NAMALWA (cell line): Measurements from ENCODE around the gene HYLS1.
"Not testable (repeated sequence)": the region's sequence is repeated elsewhere in the genome, so short reads cannot be mapped to it uniquely, and the experiment has no call there.

ENCODE experiments used
- DNase-seq: peaks from one replicate; pipeline ENCODE4 v3.0.0-alpha.2; 2015; ENCODE audit warnings: low spot score

Gene HYLS1

DNA sequence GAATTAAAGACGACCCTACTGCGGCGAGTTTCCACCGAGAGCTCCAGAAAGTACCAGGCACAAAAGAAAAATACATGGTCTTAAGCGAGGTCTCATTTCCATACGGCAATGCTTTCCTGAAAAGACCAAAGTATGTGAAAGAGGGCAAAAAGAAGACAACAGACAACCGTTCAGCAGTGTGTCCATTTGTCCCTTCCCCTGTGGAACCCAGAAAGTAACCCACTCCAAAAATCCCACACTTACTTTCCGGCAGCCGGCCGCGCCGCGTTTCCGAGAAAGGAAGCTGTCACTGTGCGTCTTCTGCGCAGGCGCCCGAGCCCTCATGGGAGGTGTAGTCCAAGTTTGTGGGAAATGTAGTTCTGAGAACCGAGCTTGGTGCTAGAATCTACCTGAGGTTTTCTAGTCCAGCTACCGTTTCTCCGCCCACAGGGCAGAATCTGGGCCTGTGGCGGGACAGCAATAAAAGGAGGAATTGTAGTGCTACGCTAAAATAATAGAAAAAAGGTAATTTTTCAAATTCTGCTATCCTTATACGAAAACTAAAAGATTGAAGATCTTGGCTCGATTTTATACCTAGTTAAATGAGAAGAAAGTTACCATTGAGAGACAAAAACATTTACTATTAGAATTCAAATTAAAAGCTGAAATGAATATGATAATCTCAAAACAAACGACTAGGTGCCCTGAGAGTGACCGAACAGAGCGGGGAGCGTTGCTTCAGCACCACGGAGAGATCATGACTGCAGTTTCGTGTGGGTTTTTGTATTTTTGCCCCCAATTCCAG lies 15.7 kb downstream of the HYLS1 start, which contains the start of gene PUS3:
Gene PUS3, minus strand, starts transcription at position 280 of the 784 bp plus-strand sequence. CDS start 6,922 bp downstream, outside the sequence.
- DNase-seq: peak; percentile 88

DNA sequence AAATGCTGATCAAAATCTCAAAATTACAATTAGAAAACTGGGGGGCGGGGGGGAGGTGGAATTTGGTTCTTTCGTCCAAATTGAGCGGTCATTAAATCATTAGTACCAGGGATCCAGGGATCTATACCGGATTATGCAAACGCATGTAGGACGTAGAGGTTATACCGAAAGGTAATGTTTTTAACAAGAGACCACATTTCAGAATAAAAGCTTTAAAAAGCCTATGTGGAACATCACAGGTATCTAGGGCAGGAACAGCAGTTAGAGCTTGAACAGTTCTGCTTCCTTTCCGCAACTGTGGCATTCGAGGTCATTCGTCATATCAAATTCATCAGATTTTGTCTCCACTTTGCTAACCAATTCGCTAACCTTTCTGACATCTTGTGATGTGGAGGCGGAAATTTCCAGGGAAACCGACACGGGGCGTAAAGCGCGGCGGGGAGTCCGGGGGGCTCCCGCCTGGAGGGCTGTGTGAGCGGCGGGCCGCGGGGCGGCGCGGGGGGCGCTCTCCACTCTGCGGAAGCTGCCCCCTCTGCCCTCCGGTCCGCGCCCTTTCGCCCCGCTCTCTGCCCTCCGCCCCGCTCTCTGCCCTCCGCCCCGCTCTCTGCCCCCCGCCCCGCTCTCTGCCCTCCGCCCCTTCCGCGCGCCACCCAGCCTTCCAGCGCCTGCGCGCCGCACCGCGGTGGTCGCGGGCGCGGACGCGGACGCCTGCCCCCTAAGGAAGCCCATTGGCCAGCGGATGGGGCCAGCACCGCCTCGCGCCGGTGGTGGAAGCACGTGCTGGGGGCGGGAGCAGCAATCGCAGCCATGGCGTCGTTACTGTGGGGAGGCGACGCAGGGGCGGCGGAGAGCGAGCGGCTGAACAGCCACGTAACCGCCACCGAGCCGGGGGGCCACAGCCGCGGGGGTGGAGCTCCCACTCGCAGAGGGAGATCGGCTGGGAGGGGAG lies 16.5 kb downstream of the HYLS1 start, which contains the start of gene DDX25:
Gene DDX25, plus strand, starts transcription at position 798 of the 949 bp plus-strand sequence. Its CDS starts 10 bp downstream, at position 808.
- DNase-seq: no peak

DNA sequence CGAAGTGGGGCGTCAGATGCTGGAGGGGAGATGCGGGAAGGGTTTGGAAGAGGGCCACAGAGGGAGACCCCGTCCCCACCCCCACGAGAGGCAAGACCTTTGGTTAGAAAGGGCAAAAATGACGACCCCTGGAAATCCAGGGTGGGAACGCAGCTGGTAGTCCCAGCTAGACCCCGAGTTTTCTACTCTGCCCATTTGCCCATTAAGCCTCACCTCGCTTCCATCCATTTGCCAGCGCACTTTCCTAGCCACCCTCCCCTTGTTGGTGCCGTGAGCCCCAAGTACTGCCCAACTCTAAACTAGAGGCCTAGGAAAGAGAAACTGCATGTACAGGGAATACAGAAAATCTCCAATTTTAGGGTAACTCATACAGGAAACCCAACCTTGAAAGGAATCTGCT lies 17.2 kb downstream of the HYLS1 start:
- DNase-seq: no peak

DNA sequence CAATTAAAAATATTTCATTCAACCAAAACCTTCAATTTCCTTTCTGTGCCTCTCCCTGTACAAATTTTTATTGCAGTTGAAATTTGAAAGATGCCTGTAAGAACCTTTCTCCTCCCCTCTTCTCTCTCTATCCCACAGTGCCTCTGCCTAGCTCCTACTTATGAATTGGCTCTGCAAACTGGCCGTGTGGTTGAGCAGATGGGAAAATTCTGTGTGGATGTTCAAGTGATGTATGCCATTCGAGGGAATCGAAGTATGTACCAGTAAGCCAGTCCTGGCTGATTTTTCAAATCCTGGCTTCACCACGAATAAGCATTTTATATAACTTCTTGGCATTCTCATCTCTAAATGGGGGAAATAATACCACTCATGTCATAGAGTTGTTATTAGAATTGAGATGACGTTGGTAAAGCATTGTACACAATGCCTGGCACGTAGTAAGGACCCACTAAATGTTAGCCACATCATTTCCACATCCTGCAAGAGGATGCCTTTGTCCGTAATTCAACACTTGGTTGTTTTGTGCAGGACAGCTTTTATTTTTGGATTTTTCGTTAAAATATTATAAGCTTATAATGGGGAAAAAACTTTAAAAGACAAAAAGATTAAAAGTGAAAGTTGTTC lies 22.9 kb downstream of the HYLS1 start:
- no peak for DNase-seq

DNA sequence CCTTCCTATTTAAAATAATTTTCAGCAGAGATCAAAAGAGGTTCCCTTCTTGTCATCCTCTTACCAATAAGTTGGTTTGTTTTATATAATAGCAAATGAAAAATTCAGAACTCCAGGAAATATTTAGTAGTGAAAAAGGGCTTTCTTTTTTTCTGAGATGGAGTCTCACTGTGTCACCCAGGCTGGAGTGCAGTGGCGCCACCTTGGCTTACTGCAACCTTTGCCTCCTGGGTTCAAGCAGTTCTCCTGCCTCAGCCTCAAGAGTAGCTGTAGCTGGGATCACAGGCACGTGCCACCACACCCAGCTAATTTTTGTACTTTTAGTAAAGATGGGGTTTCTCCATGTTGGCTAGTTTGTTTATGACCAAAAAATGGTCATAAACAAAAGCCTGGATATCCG lies 27.1 kb downstream of the HYLS1 start:
- not testable (repeated sequence) for DNase-seq

DNA sequence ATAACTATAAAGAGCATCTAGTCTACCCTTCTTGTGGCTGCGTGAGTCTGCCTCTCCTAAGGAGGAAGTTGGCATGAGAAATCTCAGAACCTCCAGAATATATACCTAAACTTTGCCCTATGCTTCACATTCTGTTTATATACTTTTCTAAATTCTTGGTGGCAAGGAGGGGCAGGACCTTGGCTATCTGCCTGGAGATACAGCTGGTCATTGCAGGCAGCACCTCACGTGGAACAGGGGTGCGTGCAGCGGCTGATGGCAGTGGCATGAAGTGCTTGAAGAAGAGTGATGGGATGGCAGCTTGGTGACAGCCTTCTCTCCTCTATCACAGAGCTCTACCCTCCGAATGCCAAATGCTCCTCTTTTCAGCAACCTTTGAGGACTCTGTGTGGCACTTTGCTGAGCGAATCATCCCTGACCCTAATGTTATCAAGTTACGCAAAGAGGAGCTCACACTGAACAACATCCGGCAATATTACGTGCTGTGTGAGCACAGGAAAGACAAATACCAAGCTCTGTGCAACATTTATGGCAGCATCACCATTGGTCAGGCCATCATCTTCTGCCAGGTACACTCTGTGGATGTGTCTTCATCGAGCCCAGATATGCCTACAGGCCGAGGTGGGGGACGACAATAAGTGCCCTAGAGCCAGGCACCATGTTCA lies 29.3 kb downstream of the HYLS1 start:
- no peak for DNase-seq

DNA sequence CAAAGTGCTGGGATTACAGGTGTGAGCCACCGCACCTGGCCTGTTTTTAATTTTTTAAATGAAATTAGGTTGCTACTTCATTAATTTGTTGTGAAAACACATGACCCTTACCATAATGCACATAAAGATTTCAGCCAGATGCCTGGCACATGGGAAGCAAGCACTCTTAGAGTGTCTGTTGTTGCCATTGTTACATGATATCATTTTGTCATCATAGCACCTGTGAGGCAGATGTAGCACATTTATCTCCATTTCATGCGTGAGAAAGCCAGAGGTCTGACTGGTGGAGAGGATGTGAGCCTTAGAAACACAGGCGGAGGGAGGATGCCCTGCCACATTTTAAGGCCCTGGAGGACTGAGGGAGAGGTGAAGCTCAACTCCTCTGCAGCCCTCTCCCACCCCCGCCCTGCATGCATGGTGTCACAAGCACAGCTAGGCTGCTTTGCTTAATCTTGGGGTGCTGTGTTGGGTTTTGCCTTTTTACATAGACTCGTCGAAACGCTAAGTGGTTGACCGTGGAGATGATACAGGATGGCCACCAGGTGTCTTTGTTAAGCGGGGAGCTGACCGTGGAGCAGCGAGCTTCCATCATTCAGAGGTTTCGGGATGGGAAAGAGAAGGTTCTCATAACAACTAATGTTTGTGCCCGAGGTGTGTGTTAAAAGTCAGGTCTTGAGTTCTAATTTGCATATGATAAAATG lies 30.8 kb downstream of the HYLS1 start:
- DNase-seq: no peak

DNA sequence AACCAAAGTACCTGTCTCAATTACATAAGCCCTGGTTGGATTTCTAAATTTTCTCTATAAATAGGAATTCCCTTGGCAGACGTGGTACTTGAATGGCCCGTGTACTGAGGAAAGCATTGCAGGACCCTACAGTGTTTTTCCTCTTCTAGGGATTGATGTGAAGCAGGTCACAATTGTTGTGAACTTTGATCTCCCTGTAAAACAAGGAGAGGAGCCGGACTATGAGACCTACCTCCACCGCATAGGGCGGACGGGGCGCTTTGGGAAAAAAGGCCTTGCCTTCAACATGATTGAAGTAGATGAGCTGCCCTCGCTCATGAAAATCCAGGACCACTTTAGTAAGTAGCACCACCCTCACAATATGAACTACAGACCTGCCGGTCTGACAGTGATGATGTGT lies 33.6 kb downstream of the HYLS1 start:
- no peak for DNase-seq

DNA sequence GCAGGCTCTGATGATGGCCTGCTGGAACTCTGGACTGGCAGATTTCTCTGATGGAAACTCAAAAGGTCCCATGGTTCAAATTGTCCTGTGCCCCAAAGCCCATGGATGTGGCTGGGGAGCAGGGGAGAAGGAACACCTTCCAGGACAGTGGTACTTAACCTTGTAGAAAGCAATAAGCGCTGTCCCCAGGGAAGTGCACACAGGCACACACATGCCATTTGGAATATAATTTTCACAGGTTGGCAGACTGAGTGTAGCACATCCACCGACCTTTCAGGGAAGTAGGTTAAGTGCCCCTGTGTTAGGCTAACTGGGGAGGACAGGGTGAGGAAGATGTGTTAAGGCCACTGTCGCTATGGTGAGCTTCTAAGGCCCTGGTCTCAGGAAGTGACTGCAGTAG lies 34.7 kb downstream of the HYLS1 start:
- no peak for DNase-seq

DNA sequence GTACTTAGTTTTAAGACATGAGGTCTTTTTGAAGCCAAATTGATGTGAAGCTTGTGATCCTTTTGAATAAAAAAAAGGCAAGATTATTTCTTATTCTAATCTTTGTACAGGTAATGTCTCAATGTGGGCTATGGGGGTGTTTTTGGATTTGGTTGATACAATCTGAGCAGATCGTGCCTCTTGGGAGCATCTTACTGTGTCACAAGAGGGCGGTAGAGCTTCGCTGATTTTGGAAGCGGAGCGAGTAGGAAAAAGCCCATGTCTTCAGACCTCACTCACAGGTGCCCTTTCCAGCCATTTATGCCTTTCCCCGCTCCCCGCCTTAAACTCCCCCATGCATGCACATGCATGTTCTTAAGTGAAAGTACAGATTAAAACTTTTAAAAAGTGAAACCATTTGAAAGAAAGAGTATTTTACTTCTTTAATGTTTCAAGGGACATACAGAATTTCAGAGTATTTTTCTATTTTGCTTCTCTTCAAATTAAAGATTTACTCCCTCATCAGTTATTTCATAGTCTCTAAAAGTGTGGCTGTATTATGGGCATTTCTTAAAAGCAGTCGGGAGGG lies 35.6 kb downstream of the HYLS1 start:
- DNase-seq: peak; percentile 81

DNA sequence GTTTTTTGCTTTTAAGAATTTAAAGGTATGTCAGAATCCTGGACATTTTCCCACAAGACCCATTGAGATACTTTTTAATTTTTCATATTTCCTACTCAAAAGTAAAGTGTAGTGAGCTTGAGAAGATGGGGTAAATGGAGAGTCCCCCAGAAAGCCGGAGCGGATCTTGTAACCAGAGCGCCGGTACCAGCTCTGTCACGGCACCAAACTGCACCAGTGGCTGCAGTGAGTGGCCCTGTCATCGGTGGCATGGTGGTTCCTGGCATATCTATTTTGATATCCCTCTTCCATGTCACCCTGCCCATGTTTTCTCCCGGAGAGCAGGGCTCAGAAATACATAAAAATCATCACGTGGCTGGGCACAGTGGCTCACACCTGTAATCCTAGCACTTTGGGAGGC lies 36.2 kb downstream of the HYLS1 start:
- DNase-seq: no peak

DNA sequence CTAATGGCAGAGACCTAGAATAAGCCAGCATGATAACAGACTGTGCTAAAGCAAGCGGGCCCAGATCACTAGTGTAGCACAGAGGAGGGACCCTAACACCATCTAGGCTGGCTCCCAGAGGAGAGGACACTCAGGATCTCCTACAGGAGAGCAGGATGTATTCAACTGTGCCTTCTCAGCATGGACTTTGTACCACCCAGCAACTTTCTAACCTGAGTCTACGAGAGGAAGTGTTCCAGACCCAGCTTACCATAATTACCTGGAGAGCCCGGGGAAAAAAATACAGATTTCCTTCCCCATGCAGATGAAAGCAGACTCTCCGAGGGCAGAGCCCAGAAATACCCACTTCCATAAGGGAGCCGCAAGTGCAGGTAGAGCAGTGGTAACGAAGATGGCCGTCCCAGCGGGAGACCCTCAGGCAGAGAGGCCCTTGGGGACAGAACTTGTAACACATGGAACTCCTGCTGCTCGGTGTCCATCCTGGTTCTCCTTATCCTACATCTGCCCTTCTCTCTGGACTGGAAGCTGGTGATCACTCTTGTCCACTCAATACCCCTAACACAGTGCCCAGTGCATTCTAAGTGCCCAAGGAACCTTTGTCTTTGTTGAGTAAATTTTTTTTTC lies 37.0 kb downstream of the HYLS1 start:
- DNase-seq: no peak

DNA sequence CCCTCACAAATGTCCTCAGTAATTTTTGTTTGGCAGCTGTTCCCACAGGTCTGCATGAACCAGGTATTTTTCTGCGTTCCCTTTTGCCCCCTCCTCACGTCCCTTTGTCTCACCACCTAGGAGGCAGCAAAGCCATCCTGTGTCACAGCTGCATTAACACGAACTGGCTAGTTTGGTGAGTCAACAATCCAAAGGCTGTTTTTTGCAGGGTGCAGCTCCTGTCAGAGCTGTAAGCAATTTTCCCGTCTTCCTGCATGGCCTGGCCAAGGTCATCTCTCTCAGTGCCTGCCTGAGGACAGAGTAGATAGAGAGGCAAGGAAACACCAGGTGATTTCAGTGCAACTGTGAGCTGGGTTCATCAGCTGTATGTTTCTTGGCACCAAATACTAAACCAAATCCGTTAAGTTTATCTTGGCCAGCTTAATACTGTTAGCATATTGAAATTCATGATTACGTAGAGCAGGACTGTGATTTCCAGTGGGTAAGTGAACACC lies 37.8 kb downstream of the HYLS1 start:
- DNase-seq: no peak

DNA sequence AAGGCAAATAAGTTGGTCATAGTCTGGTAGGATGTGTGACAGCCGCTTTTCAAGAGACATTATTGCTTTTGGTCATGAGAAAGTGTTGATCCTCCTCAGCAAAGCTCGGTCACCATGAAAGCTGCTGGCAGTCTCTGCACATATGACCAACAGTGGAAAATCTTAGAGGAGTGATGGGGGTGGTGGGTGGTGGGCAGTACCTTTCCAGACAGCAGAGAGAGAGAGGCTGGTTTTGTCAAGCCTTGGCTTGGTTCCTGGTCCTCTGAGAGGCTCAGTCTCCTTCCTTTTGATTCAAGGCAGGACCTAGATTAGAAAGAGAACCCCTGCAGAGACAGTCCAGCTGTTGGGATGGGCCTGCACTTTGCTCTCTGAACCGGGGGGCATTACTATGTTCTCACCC lies 38.3 kb downstream of the HYLS1 start:
- DNase-seq: no peak

DNA sequence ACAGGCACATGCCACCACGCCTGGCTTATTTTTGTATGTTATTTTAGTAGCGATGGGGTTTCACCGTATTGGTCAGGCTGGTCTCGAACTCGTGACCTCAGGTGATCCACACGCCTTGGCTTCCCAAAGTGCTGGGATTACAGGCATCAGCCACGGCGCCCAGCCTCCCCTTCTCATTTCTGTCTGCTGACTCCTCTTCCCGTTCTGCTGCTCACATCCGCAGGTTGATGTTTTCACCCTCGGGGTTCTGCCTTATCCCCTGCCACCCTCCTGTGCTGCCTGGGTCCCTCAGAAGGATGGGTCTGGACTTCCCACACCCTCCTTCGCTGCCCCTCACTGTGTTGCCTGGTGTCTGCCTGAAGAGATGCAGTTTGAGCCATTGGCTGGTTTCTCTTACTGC lies 39.2 kb downstream of the HYLS1 start:
- no peak for DNase-seq

DNA sequence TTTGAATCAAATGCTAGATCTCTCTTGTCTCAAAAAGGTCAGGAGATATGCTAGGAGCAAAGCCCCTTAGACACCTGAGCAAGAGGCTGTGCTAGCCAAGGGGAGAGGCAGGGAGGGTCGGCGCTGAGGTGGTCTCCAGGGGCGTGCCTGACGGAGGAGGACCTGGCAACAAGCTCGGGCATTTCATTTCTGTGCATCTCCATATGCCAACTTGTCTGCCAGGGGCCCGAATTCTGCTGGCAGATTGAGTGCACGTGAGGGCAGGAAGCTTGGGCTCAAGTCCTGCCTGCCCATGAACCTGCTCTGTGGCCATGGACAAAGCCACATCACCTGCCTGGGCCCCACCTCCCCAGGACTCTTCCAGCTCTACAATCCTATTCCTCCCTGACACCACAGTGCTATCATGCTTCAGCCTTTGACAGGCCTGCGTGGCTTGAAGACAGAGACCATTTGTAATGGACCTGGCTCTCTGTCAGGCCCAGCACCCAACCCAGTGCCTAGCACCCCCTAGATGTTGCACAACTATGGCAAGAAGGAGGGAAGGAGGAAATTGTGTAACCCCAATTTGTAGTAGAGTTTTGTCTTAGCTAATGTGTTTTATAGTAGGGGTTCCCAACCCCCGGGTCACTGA lies 42.1 kb downstream of the HYLS1 start:
- no peak for DNase-seq

DNA sequence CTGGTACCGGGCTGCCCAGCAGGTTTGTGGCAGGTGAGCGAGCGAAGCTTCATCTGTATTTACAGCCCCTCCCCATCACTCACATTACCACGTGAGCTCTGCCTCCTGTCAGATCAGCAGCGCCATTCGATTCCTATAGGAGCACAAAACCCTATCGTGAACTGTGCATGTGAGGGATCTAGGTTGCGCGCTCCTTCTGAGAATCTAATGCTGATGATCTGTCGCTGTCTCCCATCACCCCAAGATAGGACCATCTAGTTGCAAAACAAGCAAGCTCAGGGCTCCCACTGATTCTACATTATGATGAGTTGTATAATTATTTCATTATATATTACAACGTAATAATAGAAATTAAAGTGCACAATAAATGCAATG lies 42.6 kb downstream of the HYLS1 start:
- no peak for DNase-seq

DNA sequence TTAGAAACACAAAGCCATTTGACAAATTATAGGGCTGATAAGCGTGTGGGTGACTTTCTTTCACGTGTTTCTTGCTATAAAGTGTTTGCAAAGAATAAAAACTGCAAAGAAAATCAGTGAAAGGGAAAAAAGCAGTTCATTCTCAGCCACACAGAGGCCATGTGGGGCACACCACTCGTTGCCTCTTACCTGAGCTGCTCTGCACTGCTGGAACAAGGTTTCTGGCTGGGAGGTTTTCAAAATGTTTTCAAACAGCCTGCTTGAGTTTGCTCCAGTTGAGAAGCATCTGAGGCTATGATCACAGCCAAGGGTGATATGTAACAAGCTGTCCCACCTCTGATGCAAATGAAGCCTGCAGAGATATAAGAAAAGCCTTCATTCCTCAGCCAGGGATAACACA lies 43.6 kb downstream of the HYLS1 start:
- no peak for DNase-seq

DNA sequence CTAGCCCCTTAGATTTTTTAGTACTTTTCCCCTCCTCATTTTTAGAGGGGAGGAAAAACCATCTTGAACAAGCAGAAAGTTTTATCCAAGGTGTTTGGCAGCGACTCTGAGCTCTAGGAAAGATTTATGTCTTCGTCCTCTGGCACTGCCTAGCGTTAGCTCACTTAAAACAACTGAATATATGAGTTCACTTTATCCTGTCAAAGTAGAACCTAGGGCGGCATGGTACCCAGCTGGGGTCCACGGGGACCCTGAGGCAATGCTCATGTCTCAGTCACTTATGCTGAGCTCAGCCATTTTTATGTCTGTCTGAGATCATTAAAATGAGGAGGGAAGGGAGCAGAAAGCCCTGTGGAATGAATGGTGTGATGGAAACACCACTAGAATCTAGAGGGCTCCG lies 44.2 kb downstream of the HYLS1 start:
- no peak for DNase-seq

DNA sequence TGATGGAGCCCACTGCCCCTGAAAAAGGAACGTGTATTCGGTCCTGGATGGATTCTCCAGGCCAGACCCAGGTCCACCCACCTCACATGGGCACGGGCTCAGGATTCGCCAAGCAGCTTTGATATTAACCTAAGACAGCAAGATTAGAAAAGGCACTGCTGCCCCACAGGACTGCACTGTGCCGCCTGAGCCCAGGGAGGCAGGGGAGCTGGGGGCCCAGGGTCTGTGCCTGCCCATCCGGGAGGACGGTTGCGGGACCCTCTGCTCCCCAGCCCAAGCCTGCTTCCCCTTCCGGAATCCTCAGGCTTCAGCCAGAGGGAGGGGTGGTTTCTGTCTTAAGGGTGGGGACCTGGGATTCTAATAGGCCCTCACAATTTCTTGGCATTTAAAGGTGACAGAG lies 44.8 kb downstream of the HYLS1 start:
- DNase-seq: no peak
